Activated CD4-positive, CD25-positive, alpha-beta regulatory T cell treated with anti-CD3 and anti-CD28 coated beads, Interleukin-2, amount 50 U/mL, for 72 hours (primary cell): ENCODE data around the gene PLEKHA7.
"Not testable (repeated sequence)": the region's sequence is repeated elsewhere in the genome, so short reads cannot be mapped to it uniquely, and the experiment has no call there.

Experiments used
- DNase-seq: peaks from one replicate; pipeline ENCODE4 v3.0.0; 2021

PLEKHA7 gene

DNA sequence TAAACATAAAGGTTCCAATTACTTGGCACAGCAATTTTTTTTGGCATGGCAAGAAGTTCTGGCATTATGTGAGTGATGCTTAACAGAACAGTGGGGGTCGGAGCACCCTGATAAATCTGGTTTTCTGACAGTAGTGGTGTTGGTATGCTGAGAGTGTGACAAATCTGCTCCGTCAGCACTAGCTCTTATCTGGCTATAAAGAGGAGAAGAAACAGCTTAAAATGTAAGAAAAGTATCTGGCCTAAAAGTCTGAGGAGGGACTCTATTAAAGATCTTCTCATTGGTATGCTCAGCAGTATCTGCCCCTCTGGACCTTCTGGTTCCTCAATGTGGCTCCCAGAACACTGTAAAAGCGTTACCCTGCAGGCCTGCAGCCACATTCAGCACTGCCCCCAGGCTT, 137.4 kb downstream of the PLEKHA7 start:
- no peak for DNase-seq

DNA sequence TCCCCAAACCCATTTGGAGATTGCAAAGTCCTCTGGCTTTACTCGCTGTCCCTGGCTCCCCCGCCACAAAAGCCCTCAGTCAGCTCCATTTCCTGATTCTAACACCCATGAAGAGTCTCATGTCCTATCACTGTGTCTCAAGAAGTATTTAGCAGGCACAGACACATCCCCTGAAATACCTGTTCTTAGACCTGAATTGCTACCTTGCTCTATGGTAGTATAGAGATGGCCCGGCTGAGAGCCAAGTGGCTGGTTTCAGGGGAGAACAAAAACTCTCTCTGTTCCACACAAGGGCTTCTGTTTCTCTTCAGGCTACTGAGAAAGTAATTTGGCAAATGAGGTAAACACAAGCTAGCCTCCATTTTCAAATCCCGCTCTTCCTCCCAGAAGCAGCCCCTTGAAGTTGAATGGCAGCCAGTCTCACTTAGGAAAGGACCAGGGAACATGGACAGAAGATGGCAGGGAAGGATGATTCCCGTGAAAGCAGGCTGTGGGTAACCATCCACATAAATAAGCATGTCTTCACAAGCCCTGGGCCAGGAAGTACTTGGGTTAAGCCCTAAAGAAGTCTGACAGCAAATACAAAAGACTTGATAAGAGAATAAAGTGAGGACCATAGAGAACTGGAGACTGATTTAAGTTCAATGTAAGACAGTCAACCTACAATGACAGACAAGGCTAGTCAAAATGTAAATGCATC, 138.0 kb downstream of the PLEKHA7 start:
- DNase-seq, result no peak

DNA sequence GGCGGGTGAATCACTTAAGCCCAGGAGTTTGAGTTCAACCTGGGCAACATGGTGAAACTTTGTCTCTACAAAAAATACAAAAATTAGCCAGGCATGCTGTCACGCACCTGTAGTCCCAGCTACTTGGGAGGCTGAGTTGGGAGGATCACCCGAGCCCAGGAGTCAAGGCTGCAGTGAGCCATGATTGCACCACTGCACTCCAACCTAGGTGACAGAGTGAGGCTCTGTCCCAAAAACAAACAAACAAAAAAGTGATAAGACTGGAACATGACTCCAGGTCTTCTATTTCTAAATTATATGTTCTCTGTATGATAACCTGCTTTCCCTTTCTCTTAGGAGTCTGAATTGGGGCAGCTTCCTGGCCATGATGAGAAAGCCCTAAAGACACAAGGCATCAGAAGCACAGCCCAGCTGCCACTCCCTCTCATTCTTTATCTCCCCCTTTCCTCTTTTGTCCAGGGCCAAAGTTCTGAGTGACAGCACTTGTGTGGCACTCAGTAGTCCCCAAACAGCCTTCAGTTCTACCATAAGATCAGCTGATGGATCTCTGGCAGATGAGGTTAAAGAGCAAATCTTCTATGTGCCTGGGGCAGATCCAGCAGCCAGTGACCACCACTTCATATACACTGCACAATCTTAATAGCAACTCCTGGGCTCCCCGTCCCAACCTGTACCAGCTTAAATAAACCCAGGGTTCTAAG, 139.8 kb downstream of the PLEKHA7 start:
- DNase-seq, result no peak

DNA sequence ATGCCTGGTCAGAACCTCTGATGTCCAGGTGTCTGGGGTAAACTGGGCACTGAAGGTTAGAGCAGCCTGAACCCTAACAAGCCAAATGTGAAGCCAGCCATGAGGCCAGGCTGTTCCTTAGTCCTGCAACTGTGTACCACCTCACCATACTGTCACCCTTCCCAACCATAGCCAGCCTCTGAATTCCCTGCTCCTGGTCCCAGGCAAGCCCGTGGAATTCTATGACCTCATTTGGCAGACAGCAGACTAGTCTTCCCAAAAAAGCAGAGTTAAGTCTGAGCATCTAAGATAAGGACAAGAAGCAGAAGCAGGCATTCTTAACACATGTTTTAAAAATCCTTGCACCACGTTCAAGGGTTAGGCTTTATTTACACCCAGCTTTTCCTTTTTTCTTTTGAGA, 140.9 kb downstream of the PLEKHA7 start:
- no peak for DNase-seq

DNA sequence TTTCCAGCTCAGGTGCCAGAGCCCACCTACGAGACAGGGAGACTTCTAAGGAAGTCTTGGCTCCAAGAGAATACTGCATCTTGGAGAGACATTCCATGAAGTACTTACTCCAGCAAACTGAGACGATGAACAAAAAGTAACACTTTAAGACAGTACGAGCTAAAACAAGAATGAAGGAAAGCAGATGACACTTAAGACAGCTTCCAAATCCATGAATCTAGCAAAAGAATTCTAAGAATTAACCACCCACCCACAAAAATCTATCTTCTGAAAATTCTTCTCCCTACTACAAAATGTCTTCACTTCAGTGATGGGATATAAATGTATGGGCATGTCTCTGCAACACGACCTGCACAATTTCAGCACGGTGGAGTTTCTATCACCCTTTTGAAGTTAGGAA, 142.8 kb downstream of the PLEKHA7 start:
- DNase-seq, result no peak

DNA sequence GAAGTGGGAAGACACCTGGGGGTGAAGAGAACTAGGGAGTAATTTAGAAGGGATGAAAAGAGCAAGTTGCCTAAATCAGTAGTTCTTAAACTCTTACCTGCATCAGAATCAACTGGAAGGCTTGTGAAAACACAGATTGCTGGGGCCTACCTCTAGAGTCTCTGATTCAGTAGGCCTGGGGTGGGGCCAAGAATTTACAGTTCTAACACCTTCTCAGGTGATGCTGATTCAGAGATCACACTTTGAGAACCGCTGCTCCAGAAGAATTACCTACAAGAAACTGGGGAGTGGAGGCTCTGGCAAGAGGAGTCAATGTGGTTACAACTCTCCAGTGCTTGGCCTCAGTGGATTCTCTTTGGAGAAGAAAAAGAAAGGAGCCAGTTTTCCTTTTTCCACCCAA, 147.1 kb downstream of the PLEKHA7 start:
- no peak for DNase-seq

DNA sequence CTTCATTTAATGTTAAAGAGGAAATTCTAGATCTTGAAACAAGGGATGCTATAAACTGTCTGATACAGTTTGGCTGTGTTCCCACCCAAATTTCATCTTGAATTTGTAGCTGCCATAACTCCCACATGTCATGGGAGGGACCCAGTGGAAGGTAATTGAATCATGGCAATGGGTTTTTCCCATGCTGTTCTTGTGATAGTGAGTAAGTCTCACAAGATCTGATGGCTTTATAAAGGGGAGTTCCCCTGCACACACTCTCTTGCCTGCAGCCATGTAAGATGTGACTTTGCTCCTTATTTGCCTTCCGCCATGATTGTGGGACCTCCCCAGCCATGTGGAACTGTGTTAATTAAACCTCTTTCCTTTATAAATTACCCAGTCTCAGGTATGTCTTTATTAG, 149.8 kb downstream of the PLEKHA7 start:
- not testable (repeated sequence) for DNase-seq

DNA sequence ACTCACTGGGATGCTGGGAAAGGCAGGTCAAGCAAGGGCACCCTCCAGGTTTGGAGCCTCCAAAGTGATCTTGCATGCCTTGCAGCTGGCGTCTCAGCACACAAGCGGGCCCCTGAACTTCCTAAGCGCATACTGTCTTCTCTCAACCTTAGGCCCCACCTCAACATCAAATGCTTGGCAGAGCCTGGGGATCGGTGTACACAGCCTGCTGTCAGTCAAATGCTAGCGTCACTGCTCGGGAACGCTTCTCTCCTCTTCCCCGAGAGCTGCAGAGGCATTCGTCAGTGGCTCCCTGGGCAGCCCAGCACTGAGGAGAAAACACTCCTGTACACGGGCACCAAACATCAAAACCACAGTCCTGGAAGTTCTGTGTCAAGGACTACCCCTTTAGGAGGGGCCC, 150.8 kb downstream of the PLEKHA7 start:
- no peak for DNase-seq

DNA sequence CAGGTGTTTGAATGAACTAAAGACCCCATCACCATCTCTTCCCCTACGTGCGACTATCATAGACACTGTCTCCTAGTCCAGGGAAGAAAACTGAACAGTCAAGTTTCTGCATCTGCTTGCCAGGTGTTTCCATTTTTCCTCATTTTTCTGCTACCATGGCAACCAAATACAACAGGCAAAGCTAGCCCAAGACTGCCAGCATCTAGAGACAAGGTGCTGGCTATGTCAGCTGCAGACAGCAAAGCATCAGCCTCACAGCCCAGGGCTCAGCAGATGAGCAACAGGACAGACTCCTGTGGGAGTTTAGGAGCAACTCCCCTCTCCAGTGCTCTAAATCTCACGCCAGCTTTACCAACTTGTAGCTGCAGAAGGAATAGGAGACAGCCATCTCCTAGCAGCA, 151.5 kb downstream of the PLEKHA7 start:
- DNase-seq, result no peak

DNA sequence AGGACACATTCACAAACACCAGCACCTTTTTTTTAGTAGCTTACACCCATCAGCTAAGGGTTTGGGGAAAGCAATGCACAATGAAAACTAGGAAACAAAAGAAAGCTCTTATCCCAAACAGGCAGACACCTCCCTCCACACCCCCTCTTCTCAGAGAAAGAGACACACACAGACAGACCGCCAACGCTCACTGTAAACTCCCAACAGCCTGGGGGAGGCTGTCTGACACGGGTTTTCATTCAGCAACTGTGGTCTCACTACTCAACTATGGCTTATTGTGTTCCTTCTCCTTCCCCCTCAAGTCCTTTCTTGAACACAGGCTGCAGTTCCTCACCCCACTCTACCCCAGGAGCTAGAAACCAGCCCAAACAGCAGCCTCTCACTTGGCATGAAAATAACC, 152.4 kb downstream of the PLEKHA7 start:
- no peak for DNase-seq

DNA sequence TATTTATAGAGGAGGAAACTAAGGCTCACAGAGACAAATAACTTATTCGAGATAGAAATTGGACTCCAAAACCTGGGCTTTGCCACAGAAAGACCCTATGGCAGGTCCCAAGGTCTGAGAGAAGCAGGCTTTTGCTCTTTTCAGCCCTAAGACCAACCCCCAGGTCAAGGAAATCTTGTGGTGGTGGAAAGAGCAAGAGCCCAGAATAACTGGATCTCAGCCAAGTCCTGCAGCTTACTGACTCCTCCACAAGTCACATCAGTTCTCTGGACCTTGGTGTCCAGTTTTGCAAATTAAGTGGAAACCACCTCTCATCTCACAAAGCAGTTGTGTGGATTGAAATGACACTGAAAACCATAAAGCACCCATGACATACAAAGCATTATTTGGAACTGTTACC, 153.6 kb downstream of the PLEKHA7 start:
- DNase-seq, result no peak

DNA sequence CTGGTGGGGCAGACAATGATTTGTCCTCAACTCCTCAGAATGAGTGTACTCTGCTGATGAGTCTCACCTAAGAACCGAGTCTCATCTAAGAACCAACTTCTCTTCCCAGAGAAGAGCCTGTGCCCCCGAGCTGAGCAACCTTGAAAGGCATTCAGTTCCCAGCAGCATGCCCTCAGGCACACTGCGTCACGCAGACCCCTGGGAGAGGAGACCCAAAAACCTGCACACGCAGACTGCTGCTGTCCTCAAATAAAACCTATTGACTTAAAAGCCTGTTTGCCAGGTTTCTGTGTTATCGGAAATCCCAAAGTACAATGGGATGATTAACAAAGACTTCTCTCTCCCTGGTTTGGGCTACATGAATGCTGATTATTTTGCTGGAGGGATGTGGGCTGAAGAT, 154.6 kb downstream of the PLEKHA7 start:
- no peak for DNase-seq

DNA sequence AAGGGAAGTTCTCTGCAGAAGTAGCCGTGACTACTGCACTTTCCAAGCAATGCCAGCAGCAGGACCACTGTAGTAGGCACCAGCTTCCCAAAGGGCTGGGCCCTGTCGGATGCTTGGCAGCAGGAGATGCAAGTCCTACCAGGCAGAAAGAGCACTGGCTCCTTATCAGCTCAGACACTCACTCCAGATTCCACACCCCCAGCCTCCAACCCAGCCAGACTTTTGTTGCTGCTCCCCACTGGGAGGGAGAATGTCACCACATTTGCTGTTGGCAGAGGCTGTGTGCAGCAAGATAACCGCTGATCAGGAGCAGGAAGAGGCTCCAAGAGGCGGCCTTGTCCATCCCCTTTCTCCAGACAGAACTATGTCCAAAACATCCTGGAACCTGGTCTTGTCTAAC, 157.0 kb downstream of the PLEKHA7 start:
- no peak for DNase-seq

DNA sequence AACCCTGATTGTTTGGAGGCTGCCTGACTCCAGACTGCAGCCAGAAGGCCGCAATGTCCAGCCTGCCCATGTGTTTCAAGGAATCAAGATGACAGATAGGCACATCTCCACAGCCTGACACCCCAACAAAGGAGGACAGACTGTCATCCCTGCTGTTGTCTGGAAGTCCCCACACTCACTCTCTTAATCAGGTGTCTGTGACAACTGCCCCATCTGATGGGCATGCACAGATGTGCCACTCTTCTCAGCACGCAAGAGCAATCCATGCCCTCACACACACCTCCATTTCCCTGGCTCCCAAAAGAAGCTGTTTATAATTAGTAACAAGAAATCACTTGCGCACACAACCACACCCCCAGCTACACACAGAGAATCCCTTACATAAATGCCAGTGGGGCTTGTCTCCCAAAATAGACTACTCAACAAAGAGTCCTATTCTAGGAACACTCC, 158.2 kb downstream of the PLEKHA7 start:
- DNase-seq, result no peak

DNA sequence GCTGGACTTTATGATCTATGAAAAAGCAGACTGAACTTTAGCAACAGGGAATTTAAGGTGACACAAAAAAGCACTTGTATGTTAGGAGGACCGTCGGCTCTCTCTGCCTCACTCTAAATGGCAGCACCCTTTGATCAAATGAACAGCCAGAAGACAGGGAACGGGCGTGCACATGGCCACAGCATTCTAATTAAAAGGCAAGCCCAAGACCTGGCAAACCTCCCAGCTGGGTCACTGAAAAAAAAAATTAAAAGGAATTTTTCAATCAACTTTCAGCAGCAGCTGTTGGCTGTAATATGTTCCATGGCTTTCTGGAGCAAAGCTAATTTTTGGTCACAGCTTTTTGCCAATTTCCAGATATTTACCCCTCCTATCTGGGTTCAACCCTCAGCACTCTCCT, 159.2 kb downstream of the PLEKHA7 start:
- no peak for DNase-seq

DNA sequence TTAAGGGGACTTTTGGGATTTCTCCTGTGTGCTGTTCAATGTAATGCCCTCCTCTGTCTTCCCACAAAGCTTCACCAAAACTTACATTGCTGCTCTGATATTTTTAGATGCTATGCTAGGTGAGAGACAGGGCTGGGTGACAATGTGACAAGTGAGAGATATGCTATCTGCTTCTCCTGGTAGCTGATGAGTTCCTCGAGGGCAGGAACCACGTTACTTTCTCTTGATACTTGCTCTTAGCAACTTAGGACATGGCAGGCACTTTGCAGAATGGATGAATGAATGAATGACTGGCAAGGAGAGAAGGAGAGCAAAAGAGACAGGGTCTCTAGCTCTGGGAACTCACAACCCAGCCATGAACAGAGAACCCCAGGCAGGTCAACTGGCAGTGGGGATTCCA, 160.4 kb downstream of the PLEKHA7 start:
- no peak for DNase-seq

DNA sequence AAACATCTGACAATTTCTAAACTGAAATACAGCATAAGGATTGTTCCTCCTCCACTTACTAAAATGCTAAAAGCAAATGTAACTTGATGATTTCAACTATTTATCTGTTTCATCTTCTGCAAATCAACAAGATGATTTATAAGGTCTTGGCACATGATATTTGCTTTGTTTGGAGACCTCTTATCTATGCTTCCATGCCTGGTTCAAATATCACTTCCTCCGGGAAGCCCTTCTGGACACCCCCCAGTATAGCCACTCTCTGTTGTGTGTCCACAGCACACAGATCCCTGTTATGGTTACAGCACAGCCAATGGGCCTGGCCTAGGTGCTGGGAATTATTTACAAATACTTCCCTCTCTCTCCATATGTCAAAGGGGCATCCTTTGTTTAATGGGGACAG, 160.9 kb downstream of the PLEKHA7 start:
- DNase-seq, result no peak

DNA sequence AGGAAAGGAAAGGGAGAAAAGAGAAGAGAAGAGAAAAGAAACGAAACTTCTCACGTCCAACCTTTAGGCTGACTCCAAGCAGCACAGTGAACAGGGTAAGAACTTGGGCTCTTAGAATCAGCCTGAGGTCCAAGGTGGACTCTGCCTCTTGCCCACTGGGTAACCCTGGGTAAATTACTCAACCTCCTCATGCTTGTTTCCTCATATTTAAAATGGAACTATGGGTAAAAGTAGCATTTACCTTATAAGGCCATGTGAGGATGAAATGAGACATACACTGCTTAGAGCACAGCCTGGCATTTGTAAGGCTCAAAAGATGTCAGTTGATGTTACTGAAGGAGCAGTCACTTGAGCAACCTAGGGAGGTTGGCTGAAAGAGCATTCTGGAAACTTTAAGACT, 167.9 kb downstream of the PLEKHA7 start:
- DNase-seq, result no peak

DNA sequence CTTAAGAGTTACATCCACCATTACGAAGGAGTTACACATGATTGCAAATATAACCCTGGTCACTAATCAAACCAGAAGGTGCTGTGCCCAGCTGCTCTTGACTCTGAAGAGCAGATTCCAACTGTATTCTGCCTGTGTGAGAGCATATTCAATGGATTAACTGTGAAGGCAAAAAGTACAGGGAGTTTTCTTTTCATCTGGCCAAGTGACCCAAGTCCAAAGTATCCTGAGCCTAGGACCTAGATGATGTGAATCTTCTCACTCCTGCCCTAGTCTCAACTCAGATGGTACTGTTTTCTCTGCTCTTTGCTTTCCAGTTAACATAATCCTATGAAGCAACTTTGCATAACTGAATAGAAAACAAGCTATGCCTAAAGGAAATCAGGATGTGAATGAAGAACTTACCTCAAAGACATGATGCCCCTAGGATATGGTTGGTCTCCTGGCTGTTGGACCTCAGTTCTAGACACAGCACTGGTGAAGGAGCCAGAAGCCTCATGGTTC, 169.9 kb downstream of the PLEKHA7 start:
- no peak for DNase-seq

DNA sequence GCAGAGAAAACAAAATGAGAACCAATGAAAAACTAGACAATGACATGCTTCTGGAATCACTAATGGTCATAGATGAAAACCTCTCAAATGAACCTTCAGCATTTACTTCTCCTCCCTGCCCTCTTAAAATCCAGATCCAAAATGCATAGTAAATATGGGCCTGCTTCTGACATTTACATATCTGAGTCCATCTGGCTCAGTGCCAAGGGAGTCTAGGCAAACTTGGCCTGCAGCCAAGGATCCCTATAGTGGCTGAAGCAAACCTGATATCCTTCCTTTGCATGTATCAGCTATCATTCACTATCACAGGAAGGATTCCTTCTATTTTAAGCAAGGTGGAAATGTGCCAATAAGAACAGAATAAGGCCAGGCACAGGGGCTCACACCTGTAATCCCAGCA, 170.9 kb downstream of the PLEKHA7 start:
- DNase-seq, result no peak

DNA sequence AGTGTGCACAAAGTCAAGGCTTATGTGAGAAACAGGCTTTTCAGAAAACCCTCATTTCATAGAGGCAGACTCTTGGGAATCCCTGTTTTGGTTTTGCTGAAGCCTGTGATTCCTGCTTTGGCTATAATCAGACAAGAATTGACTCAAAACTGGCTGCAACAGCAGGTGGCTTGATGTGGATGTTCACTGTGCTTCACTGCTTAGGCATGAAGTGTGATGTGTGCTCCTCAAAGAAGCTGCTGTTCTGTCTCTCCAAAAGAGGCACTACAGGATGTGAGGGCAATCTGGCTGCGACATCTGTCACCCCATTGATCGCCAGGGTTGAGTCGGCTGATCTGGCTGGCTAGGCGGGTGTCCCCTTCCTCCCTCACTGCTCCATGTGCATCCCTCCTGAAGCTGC, 172.2 kb downstream of the PLEKHA7 start:
- no peak for DNase-seq

DNA sequence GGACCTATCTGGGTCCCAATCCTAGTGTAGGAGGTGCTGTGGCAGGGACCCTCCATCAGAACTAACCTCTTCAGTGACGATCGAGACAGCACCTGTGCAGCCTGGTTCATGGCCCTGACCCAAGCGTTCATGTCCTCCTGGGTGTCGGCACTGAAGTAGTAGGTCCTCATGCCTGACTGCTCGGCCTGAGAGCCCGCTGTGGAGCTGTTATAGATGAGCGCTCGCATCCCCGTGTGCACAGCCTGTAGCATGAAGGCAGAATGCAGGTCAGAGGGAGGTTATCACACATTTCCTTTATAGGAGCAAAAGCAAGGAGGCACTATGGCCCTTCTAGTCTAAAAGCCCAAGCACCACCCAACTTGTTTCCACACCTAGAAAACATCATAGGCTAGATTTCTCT, 172.7 kb downstream of the PLEKHA7 start:
- no peak for DNase-seq

DNA sequence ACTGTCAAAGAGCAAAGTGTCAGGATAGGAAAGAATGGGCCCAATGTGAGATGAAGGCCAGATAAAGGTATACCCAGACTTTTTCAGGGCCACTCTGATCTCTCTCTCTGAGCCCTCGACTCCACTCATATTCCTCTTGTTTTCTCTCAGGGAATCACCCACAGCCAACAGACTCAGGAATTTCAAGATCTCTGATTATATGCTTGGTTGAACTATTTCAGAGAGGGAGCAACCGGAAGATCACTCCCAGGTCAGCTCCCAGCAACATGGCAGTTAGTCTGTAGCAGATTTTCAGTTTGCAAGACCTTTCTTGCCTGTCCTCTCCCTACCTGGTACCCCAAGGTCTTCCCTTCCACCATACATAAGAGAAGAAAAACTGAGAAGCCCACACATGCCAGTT, 173.3 kb downstream of the PLEKHA7 start:
- no peak for DNase-seq

DNA sequence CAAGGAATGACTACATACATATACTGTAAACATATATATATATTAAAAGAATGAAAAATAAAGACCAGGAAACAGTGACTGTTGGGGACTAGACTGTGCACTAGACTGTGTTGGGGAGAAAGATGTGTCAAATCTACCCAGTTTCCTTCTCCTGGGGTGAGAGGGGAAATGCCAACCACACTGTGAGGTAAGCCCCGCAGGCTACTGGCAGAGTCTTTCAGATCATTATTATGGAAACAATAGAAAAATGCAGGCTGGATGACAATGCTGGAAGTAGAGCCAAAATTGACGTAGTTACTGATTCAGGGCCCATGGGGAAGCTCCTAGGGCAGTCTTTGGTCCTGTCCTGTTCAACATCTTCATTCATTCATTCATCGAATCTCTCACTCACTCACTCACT, 174.4 kb downstream of the PLEKHA7 start:
- DNase-seq, result no peak

DNA sequence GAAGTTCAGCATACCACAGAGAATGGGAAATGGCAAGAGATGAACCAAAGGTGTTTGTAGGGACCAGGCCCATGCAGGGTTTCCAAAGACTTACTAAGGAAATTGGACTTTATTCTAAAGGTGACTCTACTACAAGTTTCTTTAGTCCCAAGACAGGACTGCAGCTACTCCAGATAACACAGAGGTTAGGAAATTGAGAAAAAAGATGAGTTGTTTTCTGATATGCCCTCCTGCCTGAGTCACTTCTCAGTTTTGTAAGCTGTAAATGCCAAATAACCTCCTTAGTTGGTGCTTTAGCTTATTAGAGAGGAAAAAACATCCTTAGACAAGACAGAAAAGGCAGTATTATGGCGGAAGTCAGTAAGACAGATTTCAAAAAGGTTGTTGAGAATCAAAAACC, 179.8 kb downstream of the PLEKHA7 start:
- DNase-seq, result no peak
